ENCODE measurements around the gene MYO18A.

GRCh38 chr17:29045026-29045425 lies 135.2 kb downstream of the MYO18A start:
- TF ChIP-seq CTCF (IDR thresholded peaks at IDR 0.05) (no peak), POLR2A (IDR thresholded peaks at IDR 0.05) (no peak)
